ENCODE data around the gene CCDC159.
"Not testable (repeated sequence)": the region's sequence is repeated elsewhere in the genome, so short reads cannot be mapped to it uniquely, and the experiment has no call there.

The CCDC159 gene

DNA sequence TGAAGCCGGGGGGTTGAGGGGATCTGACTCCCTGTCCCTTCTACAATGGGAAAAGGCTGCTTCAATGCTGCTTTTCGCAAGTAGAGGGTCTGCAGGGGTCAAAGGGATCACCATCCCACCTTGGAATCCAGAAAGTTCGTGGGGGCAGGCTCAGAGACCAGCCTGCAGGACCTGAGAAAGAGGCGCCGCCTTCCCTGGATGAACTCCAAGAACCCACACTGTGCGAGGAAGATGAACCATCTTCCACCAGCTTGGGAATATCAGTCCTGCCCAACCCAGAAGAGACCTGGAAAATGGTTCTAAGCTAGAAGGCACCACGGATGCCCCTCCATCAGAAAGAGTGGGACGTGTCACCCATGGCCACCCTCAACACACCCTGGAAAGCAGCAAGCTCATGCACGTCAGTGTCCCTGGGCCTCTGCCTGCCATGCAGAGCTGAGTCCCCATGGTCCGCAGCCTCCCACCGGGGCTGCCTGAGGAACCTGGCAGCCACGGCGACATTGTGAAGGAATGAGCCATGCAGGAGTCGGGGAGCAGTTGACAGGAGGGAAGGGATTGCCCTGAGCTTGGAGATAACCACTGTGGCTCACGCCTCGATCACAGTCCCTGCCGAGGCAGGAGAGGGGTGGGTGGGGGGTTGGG is 21.4 kb upstream of the CCDC159 start:
- Mint-ChIP-seq H3K9me3 (no peaks in the 10 kb centered on the region), H3K27ac (ENCODE audit: low read depth) (no peak overlapping the region), H3K27me3 (no peaks in the 10 kb centered on the region), H3K36me3 (ENCODE audit: insufficient read depth) (no peaks in the 10 kb centered on the region), H3K4me3 (no peak overlapping the region), H3K4me1 (peaks cover 11% of the 10 kb centered on the region)
- DNase-seq (ENCODE audit: low spot score in 2 of 2) (no peak), ATAC-seq (replicated peaks; ENCODE audit: extremely low read depth, poor library complexity, severe bottlenecking) (no peak)

- Mint-ChIP-seq H3K27ac (ENCODE audit: low read depth) (no peak overlapping the region), H3K36me3 (ENCODE audit: insufficient read depth) (no peaks in the 10 kb centered on the region), H3K27me3 (no peaks in the 10 kb centered on the region)
Measured at GRCh38 chr19:11325544-11325943, 20.8 kb upstream of the CCDC159 start.

DNA sequence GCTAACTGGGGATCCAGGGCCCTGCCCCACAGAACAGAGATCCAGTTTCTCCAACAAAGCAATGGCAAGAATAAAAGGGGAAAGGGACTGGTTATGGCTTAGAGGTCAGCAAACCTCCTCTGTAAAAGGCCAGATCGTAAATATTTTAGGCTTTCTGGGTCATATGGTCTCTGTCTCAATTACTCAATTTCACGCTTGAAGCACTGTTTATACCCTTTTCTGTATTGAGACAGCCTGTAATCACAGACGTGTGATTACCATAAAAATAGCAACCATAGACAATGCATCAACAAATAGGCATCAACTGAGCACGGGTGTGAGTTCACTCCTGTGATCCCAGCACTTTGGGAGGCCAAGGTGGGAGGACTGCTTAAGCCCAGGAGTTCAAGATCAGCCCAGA is 16.2 kb upstream of the CCDC159 start:
- Mint-ChIP-seq H3K27ac (ENCODE audit: low read depth) (no peak overlapping the region), H3K4me3 (no peak overlapping the region), H3K4me1 (no peaks in the 10 kb centered on the region), H3K9me3 (no peaks in the 10 kb centered on the region), H3K36me3 (ENCODE audit: insufficient read depth) (peaks cover 7% of the 10 kb centered on the region), H3K27me3 (no peaks in the 10 kb centered on the region)
- no peak for DNase-seq (ENCODE audit: low spot score in 2 of 2)
- no peak for ATAC-seq (replicated peaks; ENCODE audit: extremely low read depth, poor library complexity, severe bottlenecking)

More at GRCh38 chr19:11325544-11325943, 20.8 kb upstream of the CCDC159 start:
- ATAC-seq (replicated peaks; ENCODE audit: extremely low read depth, poor library complexity, severe bottlenecking) (no peak), DNase-seq (ENCODE audit: low spot score in 2 of 2) (no peak)
- Mint-ChIP-seq H3K4me3 (no peak overlapping the region), H3K9me3 (no peaks in the 10 kb centered on the region), H3K4me1 (peaks cover 11% of the 10 kb centered on the region)

DNA sequence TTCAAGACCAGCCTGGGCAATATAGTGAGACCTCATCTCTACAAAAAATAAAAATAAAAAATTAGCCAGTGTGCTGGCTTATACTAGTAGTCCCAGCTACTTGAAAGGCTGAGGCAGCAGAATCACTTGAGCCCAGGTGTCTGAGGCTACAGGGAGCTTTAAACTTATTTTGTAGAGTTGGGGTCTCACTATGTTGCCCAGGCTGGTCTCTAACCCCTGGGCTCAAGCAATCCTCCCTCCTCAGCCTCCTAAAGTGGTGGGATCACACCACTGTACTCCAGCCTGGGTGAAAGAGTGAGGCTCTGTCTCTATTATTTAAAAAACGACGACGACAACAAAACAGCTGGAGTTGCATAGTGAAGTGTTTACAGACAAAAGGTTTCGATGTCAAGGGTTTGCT is 14.8 kb upstream of the CCDC159 start:
- H3K27me3 Mint-ChIP-seq = no peaks in the 10 kb centered on the region
- no peak overlapping the region for H3K4me3 Mint-ChIP-seq
- no peaks in the 10 kb centered on the region for H3K4me1 Mint-ChIP-seq
- no peaks in the 10 kb centered on the region for H3K9me3 Mint-ChIP-seq
- DNase-seq (ENCODE audit: low spot score in 2 of 2) = no peak
- no peak overlapping the region for H3K27ac Mint-ChIP-seq (ENCODE audit: low read depth)
- ATAC-seq (replicated peaks; ENCODE audit: extremely low read depth, poor library complexity, severe bottlenecking) = no peak
- peaks cover 13% of the 10 kb centered on the region for H3K36me3 Mint-ChIP-seq (ENCODE audit: insufficient read depth)

DNA sequence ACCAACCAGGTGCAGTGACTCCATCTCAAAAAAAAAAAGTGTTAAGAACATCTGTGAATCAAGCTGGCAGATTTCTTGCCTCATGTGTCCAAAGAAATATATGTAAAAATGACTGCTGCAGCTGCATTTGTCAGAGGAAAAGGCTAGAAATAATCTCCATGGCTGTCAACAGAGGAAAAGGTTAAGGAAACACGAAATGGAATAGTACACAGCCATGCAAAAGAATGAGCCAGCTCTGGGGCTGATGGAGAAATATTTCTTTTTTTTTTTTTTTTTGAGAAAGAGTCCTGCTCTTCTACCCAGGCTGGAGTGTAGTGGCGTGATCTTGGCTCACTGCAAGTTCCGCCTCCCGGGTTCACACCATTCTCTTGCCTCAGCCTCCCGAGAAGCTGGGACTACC is 13.5 kb upstream of the CCDC159 start:
- DNase-seq (ENCODE audit: low spot score in 2 of 2) (no peak), ATAC-seq (replicated peaks; ENCODE audit: extremely low read depth, poor library complexity, severe bottlenecking) (no peak)
- H3K27me3 Mint-ChIP-seq = no peaks in the 10 kb centered on the region
- no peak overlapping the region for H3K27ac Mint-ChIP-seq (ENCODE audit: low read depth)
- H3K9me3 Mint-ChIP-seq = no peaks in the 10 kb centered on the region
- peaks cover 13% of the 10 kb centered on the region for H3K36me3 Mint-ChIP-seq (ENCODE audit: insufficient read depth)
- no peaks in the 10 kb centered on the region for H3K4me1 Mint-ChIP-seq
- H3K4me3 Mint-ChIP-seq = no peak overlapping the region

- not testable (repeated sequence) for H3K4me3 Mint-ChIP-seq; H3K27me3 Mint-ChIP-seq; DNase-seq (ENCODE audit: low spot score in 2 of 2); H3K27ac Mint-ChIP-seq (ENCODE audit: low read depth); H3K4me1 Mint-ChIP-seq; H3K9me3 Mint-ChIP-seq; ATAC-seq (replicated peaks; ENCODE audit: extremely low read depth, poor library complexity, severe bottlenecking)
- peaks cover 13% of the 10 kb centered on the region for H3K36me3 Mint-ChIP-seq (ENCODE audit: insufficient read depth)
Measured at GRCh38 chr19:11333838-11334237, 12.5 kb upstream of the CCDC159 start.

DNA sequence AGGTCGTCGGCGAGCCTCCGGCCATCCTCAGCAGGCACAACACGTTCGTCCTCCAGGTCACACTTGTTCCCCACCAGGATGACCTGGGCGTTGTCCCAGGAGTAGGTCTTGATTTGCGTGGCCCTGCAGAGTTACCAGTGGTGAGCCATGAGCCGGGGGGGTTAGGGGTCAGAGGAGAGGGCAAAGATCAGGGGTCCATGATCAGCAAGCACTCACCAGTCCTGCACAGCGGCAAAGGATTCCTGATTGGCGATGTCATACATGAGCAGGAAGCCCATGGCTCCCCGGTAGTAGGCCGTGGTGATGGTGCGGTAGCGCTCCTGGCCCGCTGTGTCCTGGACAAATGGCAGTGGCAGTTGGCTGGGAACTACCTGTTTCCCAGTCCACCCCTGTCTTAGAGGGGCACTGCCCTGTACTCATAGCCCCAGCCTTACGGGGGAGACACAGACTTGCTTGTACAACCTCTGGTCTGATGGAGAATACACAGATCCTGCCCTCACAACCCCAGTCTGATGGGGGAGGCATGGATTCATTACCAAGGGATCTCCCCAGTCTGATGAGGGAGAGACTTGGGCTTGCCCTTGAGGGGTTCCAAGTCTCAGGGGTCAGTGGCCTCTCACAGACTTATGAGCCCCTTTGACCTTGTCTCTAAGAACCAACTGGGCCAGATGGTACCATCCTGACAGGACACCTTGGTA is 10.7 kb upstream of the CCDC159 start:
- H3K4me3 Mint-ChIP-seq = no peak overlapping the region
- no peak for DNase-seq (ENCODE audit: low spot score in 2 of 2)
- H3K9me3 Mint-ChIP-seq = no peaks in the 10 kb centered on the region
- peak overlapping the region; percentile 25 for H3K27ac Mint-ChIP-seq (ENCODE audit: low read depth)
- no peaks in the 10 kb centered on the region for H3K27me3 Mint-ChIP-seq
- peaks cover 13% of the 10 kb centered on the region for H3K36me3 Mint-ChIP-seq (ENCODE audit: insufficient read depth)
- ATAC-seq (replicated peaks; ENCODE audit: extremely low read depth, poor library complexity, severe bottlenecking) = no peak
- peaks cover 13% of the 10 kb centered on the region for H3K4me1 Mint-ChIP-seq

- Mint-ChIP-seq H3K4me3 (no peak overlapping the region), H3K4me1 (peaks cover 13% of the 10 kb centered on the region), H3K27ac (ENCODE audit: low read depth) (no peak overlapping the region), H3K9me3 (no peaks in the 10 kb centered on the region), H3K27me3 (no peaks in the 10 kb centered on the region), H3K36me3 (ENCODE audit: insufficient read depth) (peaks cover 13% of the 10 kb centered on the region)
- no peak for DNase-seq (ENCODE audit: low spot score in 2 of 2)
- no peak for ATAC-seq (replicated peaks; ENCODE audit: extremely low read depth, poor library complexity, severe bottlenecking)
Measured at GRCh38 chr19:11337080-11337479, 9.2 kb upstream of the CCDC159 start.

DNA sequence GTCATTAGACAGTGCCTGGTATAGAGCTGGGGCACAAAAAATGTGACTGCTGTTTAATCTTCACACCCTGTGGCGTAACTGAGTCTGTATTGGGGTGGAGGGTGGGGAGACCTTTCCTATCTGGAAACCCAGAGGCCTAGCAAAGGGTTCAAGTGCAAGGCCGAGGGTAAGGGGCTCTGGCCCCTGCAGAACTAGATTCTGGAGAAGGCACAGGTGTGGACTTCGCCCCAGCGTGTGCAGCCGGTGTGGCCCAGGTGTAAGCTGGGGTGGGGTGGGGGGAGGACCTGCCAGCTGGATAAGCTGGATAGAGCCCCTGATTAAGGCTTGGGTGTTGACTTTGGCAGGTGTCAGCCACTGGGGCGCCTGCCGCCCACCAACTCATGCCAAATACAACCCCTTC is 8.2 kb upstream of the CCDC159 start:
- H3K27ac Mint-ChIP-seq (ENCODE audit: low read depth) = no peak overlapping the region
- H3K36me3 Mint-ChIP-seq (ENCODE audit: insufficient read depth) = peaks cover 13% of the 10 kb centered on the region
- H3K27me3 Mint-ChIP-seq = no peaks in the 10 kb centered on the region
- H3K4me1 Mint-ChIP-seq = peaks cover 13% of the 10 kb centered on the region
- no peaks in the 10 kb centered on the region for H3K9me3 Mint-ChIP-seq
- ATAC-seq (replicated peaks; ENCODE audit: extremely low read depth, poor library complexity, severe bottlenecking) (no peak), DNase-seq (ENCODE audit: low spot score in 2 of 2) (no peak)
- peak overlapping the region; percentile 66 for H3K4me3 Mint-ChIP-seq

DNA sequence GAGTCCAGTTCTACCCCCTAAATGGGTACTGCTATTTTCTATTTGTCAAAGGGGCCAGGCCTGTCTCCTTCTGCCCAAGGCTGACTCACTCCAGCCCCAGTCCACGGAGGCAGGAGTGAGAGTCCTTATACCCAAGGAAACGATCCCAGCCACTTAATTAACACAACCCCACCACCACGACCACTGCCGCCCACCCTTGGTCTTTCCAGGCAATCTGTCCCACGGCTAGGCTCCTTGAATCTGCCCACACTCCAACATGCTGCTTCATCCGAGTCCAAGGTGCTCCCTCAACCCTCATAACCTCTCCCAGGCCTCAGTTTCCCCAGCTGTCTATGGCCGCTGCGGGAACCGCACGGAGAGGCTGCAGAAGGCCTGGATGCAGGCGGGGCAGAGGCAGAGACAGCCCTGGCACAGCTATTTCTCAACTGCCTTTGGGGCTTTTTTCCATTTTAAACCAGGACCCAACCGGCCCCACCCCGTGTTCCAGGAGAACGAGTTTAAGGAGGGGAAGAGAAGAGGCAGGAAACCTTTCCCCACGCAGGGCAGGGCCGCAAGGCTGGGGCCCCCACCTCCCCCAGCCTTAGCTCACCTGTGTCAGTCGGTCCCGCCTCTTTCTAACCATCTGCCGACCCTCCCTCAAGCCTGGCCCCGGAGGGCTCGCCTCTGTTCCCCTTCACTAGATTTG is 7.6 kb upstream of the CCDC159 start:
- DNase-seq (ENCODE audit: low spot score in 2 of 2) (no peak), ATAC-seq (replicated peaks; ENCODE audit: extremely low read depth, poor library complexity, severe bottlenecking) (peak; percentile 8)
- Mint-ChIP-seq H3K4me3 (peak overlapping the region; percentile 66), H3K9me3 (no peaks in the 10 kb centered on the region), H3K27me3 (no peaks in the 10 kb centered on the region), H3K36me3 (ENCODE audit: insufficient read depth) (peaks cover 12% of the 10 kb centered on the region), H3K4me1 (peaks cover 13% of the 10 kb centered on the region), H3K27ac (ENCODE audit: low read depth) (peak overlapping the region; percentile 73)

- Mint-ChIP-seq H3K4me1 (peaks cover 17% of the 10 kb centered on the region), H3K27me3 (no peaks in the 10 kb centered on the region), H3K9me3 (no peaks in the 10 kb centered on the region), H3K27ac (ENCODE audit: low read depth) (peak within 1 kb of the TSS; percentile 73), H3K4me3 (peak within 1 kb of the TSS; percentile 66), H3K36me3 (ENCODE audit: insufficient read depth) (peaks cover 7% of the 10 kb centered on the region)
- ATAC-seq (replicated peaks; ENCODE audit: extremely low read depth, poor library complexity, severe bottlenecking) = peak; percentile 75
- DNase-seq (ENCODE audit: low spot score in 2 of 2) = peak; percentile 29 to 45
Measured at GRCh38 chr19:11339254-11340098, 6.8 kb upstream of the CCDC159 start, which contains the start of gene RAB3D. Gene RAB3D (minus strand): TSS chr19:11339657. CDS start chr19:11337399, 2,258 bp downstream.

GRCh38 chr19:11340099-11340467 is 6.2 kb upstream of the CCDC159 start:
- H3K9me3 Mint-ChIP-seq; ATAC-seq (replicated peaks; ENCODE audit: extremely low read depth, poor library complexity, severe bottlenecking); DNase-seq (ENCODE audit: low spot score in 2 of 2); H3K27ac Mint-ChIP-seq (ENCODE audit: low read depth); H3K36me3 Mint-ChIP-seq (ENCODE audit: insufficient read depth); H3K27me3 Mint-ChIP-seq: not testable (repeated sequence)
- peak overlapping the region; percentile 66 for H3K4me3 Mint-ChIP-seq
- peaks cover 19% of the 10 kb centered on the region for H3K4me1 Mint-ChIP-seq

Measured in central memory CD8-positive, alpha-beta T cell (primary cell).